PFSK-1 (cell line): ENCODE measurements around the gene MMEL1.

Experiments used
- FOXP2 ChIP-seq: optimal IDR thresholded peaks from 2 replicates; pipeline ENCODE3; 2011; ENCODE audit warnings: borderline replicate concordance, control low read depth, inconsistent platforms; ENCODE audit not compliant: insufficient read depth; ENCODE audit errors: extremely low read length, extremely low read depth
- POLR2AphosphoS5 ChIP-seq: IDR thresholded peaks from 2 replicates; pipeline ENCODE4 v1.6.1; 2012; ENCODE audit warnings: low read depth, mild to moderate bottlenecking, control low read depth, low read length, moderate library complexity
- REST ChIP-seq, 2 experiments: IDR thresholded peaks; 2 replicates each; pipeline versions ENCODE4 v1.6.1 to v1.8.0; 2011 to 2012; ENCODE audit warnings: low read depth in 2 of 2, low read length in 2 of 2, control low read depth in 1 of 2, inconsistent platforms in 1 of 2, mild to moderate bottlenecking in 1 of 2, moderate library complexity in 1 of 2; ENCODE audit not compliant: insufficient read depth in 1 of 2
- SIN3A ChIP-seq: IDR thresholded peaks from 2 replicates; pipeline ENCODE4 v1.6.1; 2012; ENCODE audit warnings: mild to moderate bottlenecking, low read length, moderate library complexity, borderline replicate concordance; ENCODE audit not compliant: insufficient read depth
- TAF1 ChIP-seq: IDR thresholded peaks from 2 replicates; pipeline ENCODE4 v1.6.1; 2012; ENCODE audit warnings: low read length, control low read depth, borderline replicate concordance; ENCODE audit not compliant: insufficient read depth

GRCh38 chr1:2571348-2571747 is 61.5 kb downstream of the MMEL1 start:
- no peak for TF ChIP-seq POLR2AphosphoS5
- TF ChIP-seq SIN3A, result no peak
- no peak for TF ChIP-seq FOXP2
- no peak for TF ChIP-seq TAF1
- TF ChIP-seq REST (IDR thresholded peaks at IDR 0.05; ENCODE audit: insufficient read depth in 1 of 2, low read depth in 2 of 2, low read length in 2 of 2), result no peak
